Measurements from ENCODE around the gene OSBPL10.
A peak's percentile ranks its signal among the peaks of the same experiment; 100 is the strongest.
"Not testable (repeated sequence)": the region's sequence is repeated elsewhere in the genome, so short reads cannot be mapped to it uniquely, and the experiment has no call there.

The OSBPL10 gene

DNA sequence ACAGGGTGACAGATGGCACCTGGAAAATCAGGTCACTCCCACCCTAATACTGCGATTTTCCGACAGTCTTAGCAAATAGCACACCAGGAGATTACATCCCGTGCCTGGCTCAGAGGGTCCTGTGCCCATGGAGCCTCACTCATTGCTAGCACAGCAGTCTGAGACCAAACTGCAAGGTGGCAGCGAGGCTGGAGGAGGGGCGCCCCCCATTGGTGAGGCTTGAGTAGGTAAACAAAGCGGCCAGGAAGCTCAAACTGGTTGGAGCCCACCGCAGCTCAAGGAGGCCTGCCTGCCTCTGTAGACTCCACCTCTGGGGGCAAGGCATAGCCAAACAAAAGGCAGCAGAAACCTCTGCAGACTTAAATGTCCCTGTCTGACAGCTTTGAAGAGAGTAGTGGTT lies 29.6 kb upstream of the OSBPL10 start:
- not testable (repeated sequence) for H3K18ac ChIP-seq (ENCODE audit: low read length); H2AK5ac ChIP-seq (ENCODE audit: low read length); H3K14ac ChIP-seq (ENCODE audit: low read length); H2AFZ ChIP-seq (ENCODE audit: insufficient read depth, low read length, poor library complexity); H3K27ac ChIP-seq (ENCODE audit: low read depth, low read length); H2BK5ac ChIP-seq (ENCODE audit: low read depth, low read length, poor library complexity); H4K12ac ChIP-seq (ENCODE audit: low read depth, low read length); DNase-seq; H3K9ac ChIP-seq (ENCODE audit: low read length); H3K27me3 ChIP-seq (ENCODE audit: insufficient read depth, low read length); H4K91ac ChIP-seq (ENCODE audit: low read depth, low read length); H2BK12ac ChIP-seq (ENCODE audit: low read length); H4K8ac ChIP-seq (ENCODE audit: low read depth, low read length); H3K4ac ChIP-seq (ENCODE audit: low read depth, low read length); H2BK120ac ChIP-seq (ENCODE audit: insufficient read depth, low read length, poor library complexity); H3K79me1 ChIP-seq (ENCODE audit: low read length); H3K79me2 ChIP-seq (ENCODE audit: control insufficient read depth, insufficient read depth, low read length, poor library complexity); H3K4me1 ChIP-seq (ENCODE audit: control insufficient read depth in 1 of 2, insufficient read depth in 2 of 2, low read length in 2 of 2); H3K9me3 ChIP-seq (ENCODE audit: insufficient read depth, low read depth, low read length); H3K36me3 ChIP-seq (ENCODE audit: control insufficient read depth in 1 of 2, insufficient read depth in 2 of 2, low read length in 2 of 2); H3K4me3 ChIP-seq (ENCODE audit: low read depth, low read length); H3K4me2 ChIP-seq (ENCODE audit: low read length); H3K23ac ChIP-seq (ENCODE audit: low read length)
- no CpG with 5 or more reads among the region's 7 CpGs for WGBS (ENCODE audit: extremely low coverage, insufficient coverage, insufficient read length)

DNA sequence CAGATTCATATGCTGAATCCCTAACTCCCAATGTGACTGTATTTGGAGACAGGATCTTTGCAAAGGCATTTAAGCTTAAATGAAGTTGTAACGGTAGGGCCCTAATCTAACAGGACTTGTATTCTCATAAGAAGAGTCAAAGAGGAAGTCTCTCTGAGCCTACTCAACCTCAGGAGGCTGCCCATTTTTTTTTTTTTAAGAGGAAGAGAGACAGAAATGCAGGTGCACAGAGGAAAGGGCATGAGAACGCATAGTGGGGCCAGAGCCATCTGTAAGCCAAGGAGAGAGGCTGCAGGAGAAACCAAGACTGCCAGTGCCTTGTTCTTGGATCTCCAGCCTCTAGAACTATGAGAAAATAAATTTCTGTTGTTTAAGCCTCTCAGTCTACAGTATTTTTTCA lies 28.9 kb upstream of the OSBPL10 start:
- peaks cover 6% of the 10 kb centered on the region for H3K9me3 ChIP-seq (ENCODE audit: insufficient read depth, low read depth, low read length)
- H4K12ac ChIP-seq (ENCODE audit: low read depth, low read length), result no peak overlapping the region
- H2BK5ac ChIP-seq (ENCODE audit: low read depth, low read length, poor library complexity), result no peak overlapping the region
- no peak overlapping the region for H3K27ac ChIP-seq (ENCODE audit: low read depth, low read length)
- no peak overlapping the region for H4K91ac ChIP-seq (ENCODE audit: low read depth, low read length)
- WGBS (ENCODE audit: extremely low coverage, insufficient coverage, insufficient read length), result no CpG with 5 or more reads among the region's 2 CpGs
- no peak overlapping the region for H4K8ac ChIP-seq (ENCODE audit: low read depth, low read length)
- H3K9ac ChIP-seq (ENCODE audit: low read length), result no peak overlapping the region
- no peak for DNase-seq
- no peak overlapping the region for H3K4ac ChIP-seq (ENCODE audit: low read depth, low read length)
- H2AFZ ChIP-seq (ENCODE audit: insufficient read depth, low read length, poor library complexity), result no peak overlapping the region
- H2BK12ac ChIP-seq (ENCODE audit: low read length), result no peak overlapping the region
- H3K14ac ChIP-seq (ENCODE audit: low read length), result no peak overlapping the region
- H2AK5ac ChIP-seq (ENCODE audit: low read length), result no peak overlapping the region
- H3K4me2 ChIP-seq (ENCODE audit: low read length), result no peak overlapping the region
- no peaks in the 10 kb centered on the region for H3K79me2 ChIP-seq (ENCODE audit: control insufficient read depth, insufficient read depth, low read length, poor library complexity)
- H3K36me3 ChIP-seq (ENCODE audit: control insufficient read depth in 1 of 2, insufficient read depth in 2 of 2, low read length in 2 of 2), result no peaks in the 10 kb centered on the region
- no peak overlapping the region for H3K18ac ChIP-seq (ENCODE audit: low read length)
- no peaks in the 10 kb centered on the region for H3K79me1 ChIP-seq (ENCODE audit: low read length)
- H3K27me3 ChIP-seq (ENCODE audit: insufficient read depth, low read length), result no peaks in the 10 kb centered on the region
- no peak overlapping the region for H3K23ac ChIP-seq (ENCODE audit: low read length)
- H3K4me3 ChIP-seq (ENCODE audit: low read depth, low read length), result no peak overlapping the region
- H2BK120ac ChIP-seq (ENCODE audit: insufficient read depth, low read length, poor library complexity), result no peak overlapping the region
- H3K4me1 ChIP-seq (ENCODE audit: control insufficient read depth in 1 of 2, insufficient read depth in 2 of 2, low read length in 2 of 2), result no peaks in the 10 kb centered on the region

GRCh38 chr3:32009101-32009500 lies 28.0 kb upstream of the OSBPL10 start:
- Histone ChIP-seq H2AFZ (ENCODE audit: insufficient read depth, low read length, poor library complexity) (no peak overlapping the region), H3K18ac (ENCODE audit: low read length) (no peak overlapping the region), H2BK120ac (ENCODE audit: insufficient read depth, low read length, poor library complexity) (no peak overlapping the region), H3K79me2 (ENCODE audit: control insufficient read depth, insufficient read depth, low read length, poor library complexity) (no peaks in the 10 kb centered on the region), H3K27me3 (ENCODE audit: insufficient read depth, low read length) (no peaks in the 10 kb centered on the region), H3K4me3 (ENCODE audit: low read depth, low read length) (no peak overlapping the region), H3K79me1 (ENCODE audit: low read length) (no peaks in the 10 kb centered on the region), H4K12ac (ENCODE audit: low read depth, low read length) (no peak overlapping the region), H2BK12ac (ENCODE audit: low read length) (no peak overlapping the region), H2BK5ac (ENCODE audit: low read depth, low read length, poor library complexity) (no peak overlapping the region), H3K9me3 (ENCODE audit: insufficient read depth, low read depth, low read length) (peaks cover 6% of the 10 kb centered on the region), H3K36me3 (ENCODE audit: control insufficient read depth in 1 of 2, insufficient read depth in 2 of 2, low read length in 2 of 2) (no peaks in the 10 kb centered on the region), H2AK5ac (ENCODE audit: low read length) (no peak overlapping the region), H3K4ac (ENCODE audit: low read depth, low read length) (no peak overlapping the region), H3K4me2 (ENCODE audit: low read length) (no peak overlapping the region), H3K4me1 (ENCODE audit: control insufficient read depth in 1 of 2, insufficient read depth in 2 of 2, low read length in 2 of 2) (peaks cover 2% of the 10 kb centered on the region in 2 experiments), H4K91ac (ENCODE audit: low read depth, low read length) (no peak overlapping the region), H3K23ac (ENCODE audit: low read length) (no peak overlapping the region), H3K9ac (ENCODE audit: low read length) (no peak overlapping the region), H3K14ac (ENCODE audit: low read length) (no peak overlapping the region), H3K27ac (ENCODE audit: low read depth, low read length) (no peak overlapping the region), H4K8ac (ENCODE audit: low read depth, low read length) (no peak overlapping the region)
- no CpG with 5 or more reads among the region's 2 CpGs for WGBS (ENCODE audit: extremely low coverage, insufficient coverage, insufficient read length)
- DNase-seq, result no peak

DNA sequence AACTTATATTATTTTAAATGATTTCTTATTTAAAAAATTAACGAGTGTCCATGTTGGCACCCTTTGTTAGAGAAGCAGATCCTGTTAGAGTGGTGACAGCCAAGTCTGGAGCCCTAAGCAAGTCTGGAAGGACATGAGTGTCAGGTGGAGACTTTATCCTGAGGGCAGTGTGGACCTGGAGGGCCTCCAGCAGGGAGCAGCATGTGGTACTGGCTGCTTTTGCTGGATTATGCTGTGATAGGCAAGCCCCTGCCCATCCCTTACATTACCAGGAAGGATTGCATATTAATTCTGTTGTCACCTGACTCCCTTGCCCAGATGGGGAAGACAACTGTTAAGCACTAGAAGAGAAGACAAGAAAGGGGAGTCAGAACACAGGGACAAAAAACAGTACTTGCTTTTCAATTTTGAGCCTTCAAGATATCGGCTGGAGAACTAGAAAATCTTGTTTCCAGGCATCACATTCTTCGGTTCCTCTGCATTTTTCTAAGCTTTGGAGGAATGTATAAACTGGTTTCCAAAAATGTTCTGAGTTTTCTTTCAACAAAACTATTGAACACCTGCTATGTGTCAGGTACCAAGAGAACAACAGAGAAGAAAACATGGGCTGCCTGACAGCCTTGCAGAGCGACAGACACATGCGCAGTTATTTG lies 23.2 kb upstream of the OSBPL10 start:
- no peak overlapping the region for H3K4me2 ChIP-seq (ENCODE audit: low read length)
- no CpG with 5 or more reads among the region's 5 CpGs for WGBS (ENCODE audit: extremely low coverage, insufficient coverage, insufficient read length)

More for the DNA sequence above, 23.2 kb upstream of the OSBPL10 start:
- Histone ChIP-seq H3K9ac (ENCODE audit: low read length) (no peak overlapping the region), H3K27me3 (ENCODE audit: insufficient read depth, low read length) (no peaks in the 10 kb centered on the region), H3K79me2 (ENCODE audit: control insufficient read depth, insufficient read depth, low read length, poor library complexity) (no peaks in the 10 kb centered on the region), H4K12ac (ENCODE audit: low read depth, low read length) (no peak overlapping the region), H2BK5ac (ENCODE audit: low read depth, low read length, poor library complexity) (no peak overlapping the region), H4K8ac (ENCODE audit: low read depth, low read length) (no peak overlapping the region), H2BK12ac (ENCODE audit: low read length) (no peak overlapping the region), H3K4me3 (ENCODE audit: low read depth, low read length) (no peak overlapping the region), H3K36me3 (ENCODE audit: control insufficient read depth in 1 of 2, insufficient read depth in 2 of 2, low read length in 2 of 2) (no peaks in the 10 kb centered on the region), H3K4ac (ENCODE audit: low read depth, low read length) (no peak overlapping the region), H3K23ac (ENCODE audit: low read length) (no peak overlapping the region), H2AK5ac (ENCODE audit: low read length) (no peak overlapping the region), H3K27ac (ENCODE audit: low read depth, low read length) (no peak overlapping the region), H3K79me1 (ENCODE audit: low read length) (no peaks in the 10 kb centered on the region), H3K9me3 (ENCODE audit: insufficient read depth, low read depth, low read length) (peaks cover 2% of the 10 kb centered on the region), H3K14ac (ENCODE audit: low read length) (no peak overlapping the region), H2AFZ (ENCODE audit: insufficient read depth, low read length, poor library complexity) (no peak overlapping the region), H4K91ac (ENCODE audit: low read depth, low read length) (no peak overlapping the region), H2BK120ac (ENCODE audit: insufficient read depth, low read length, poor library complexity) (no peak overlapping the region), H3K18ac (ENCODE audit: low read length) (no peak overlapping the region), H3K4me1 (ENCODE audit: control insufficient read depth in 1 of 2, insufficient read depth in 2 of 2, low read length in 2 of 2) (peaks cover 3 to 16% of the 10 kb centered on the region in 2 experiments)
- peak; percentile 44 to 91 for DNase-seq
